Bronchial epithelial cell (primary cell): ENCODE results near the gene KCNAB2. TPM values are rescaled to one million over a fixed set of nuclear protein-coding genes. Genes with fewer than 3 reads are reported as not detected.

Experiments
- DNase-seq: peaks from one replicate; pipeline ENCODE4 v3.0.0-alpha.2; 2010; ENCODE audit warnings: low read depth
- FAIRE-seq: peaks from 2 replicates; lab custom pipeline; 2011; peaks lifted over from hg19 to GRCh38; lab: Jason Lieb, UNC
- H3K27me3 ChIP-seq: 2 replicates; pipeline ENCODE4 v1.5.1; 2011; ENCODE audit warnings: low read length; ENCODE audit not compliant: control insufficient read depth, insufficient read depth
- H3K36me3 ChIP-seq: 2 replicates; pipeline ENCODE4 v1.5.1; 2011; ENCODE audit warnings: low read length; ENCODE audit not compliant: control insufficient read depth, insufficient read depth
- H3K4me3 ChIP-seq: 2 replicates; pipeline ENCODE4 v1.5.1; 2011; ENCODE audit warnings: mild to moderate bottlenecking, low read depth, low read length, control low read depth
- CTCF ChIP-seq: IDR thresholded peaks from 2 replicates; pipeline ENCODE4 v1.5.1; 2011; ENCODE audit warnings: mild to moderate bottlenecking, moderate library complexity, low read length, control low read depth, inconsistent platforms; ENCODE audit not compliant: insufficient read depth, severe bottlenecking
- total RNA-seq: library from RNA; depleted of rRNA; stranded (reverse); fragments of >200 nt; gene quantifications from 2 replicates; pipeline ENCODE4 v1.2.1, GENCODE V29; 2014

Gene KCNAB2
- total RNA-seq, 1 donor from 2014 or later: 1.8 TPM

- TF ChIP-seq CTCF: no peak
- Histone ChIP-seq H3K36me3 (no peaks in the 10 kb centered on the region), H3K4me3 (no peak overlapping the region), H3K27me3 (peaks cover 9% of the 10 kb centered on the region)
- no peak for FAIRE-seq
- no peak for DNase-seq
Measured at GRCh38 chr1:6035719-6036118, 10.0 kb upstream of the KCNAB2 start.

- Histone ChIP-seq H3K36me3 (no peaks in the 10 kb centered on the region), H3K4me3 (no peak overlapping the region), H3K27me3 (peaks cover 9% of the 10 kb centered on the region)
- no peak for TF ChIP-seq CTCF
- DNase-seq: no peak
- FAIRE-seq: no peak
Measured at GRCh38 chr1:6037338-6037762, 8.3 kb upstream of the KCNAB2 start.

- H3K27me3 ChIP-seq: peaks cover 9% of the 10 kb centered on the region
- DNase-seq (no peak), FAIRE-seq (peak; percentile 68)
- no peak for TF ChIP-seq CTCF
- H3K4me3 ChIP-seq: no peak overlapping the region
- no peaks in the 10 kb centered on the region for H3K36me3 ChIP-seq
Measured at GRCh38 chr1:6038603-6039002, 7.1 kb upstream of the KCNAB2 start.

GRCh38 chr1:6039031-6039430, 6.7 kb upstream of the KCNAB2 start:
- no peaks in the 10 kb centered on the region for H3K36me3 ChIP-seq
- no peak for TF ChIP-seq CTCF
- no peak for DNase-seq
- H3K27me3 ChIP-seq: peaks cover 8% of the 10 kb centered on the region
- no peak overlapping the region for H3K4me3 ChIP-seq
- FAIRE-seq: no peak

- FAIRE-seq: no peak
- no peak for DNase-seq
- Histone ChIP-seq H3K27me3 (peaks cover 7% of the 10 kb centered on the region), H3K36me3 (no peaks in the 10 kb centered on the region), H3K4me3 (no peak overlapping the region)
- no peak for TF ChIP-seq CTCF
Measured at GRCh38 chr1:6040444-6040843, 5.2 kb upstream of the KCNAB2 start.

GRCh38 chr1:6040861-6041415, 4.8 kb upstream of the KCNAB2 start:
- FAIRE-seq (no peak), DNase-seq (no peak)
- H3K36me3 ChIP-seq: no peaks in the 10 kb centered on the region
- H3K27me3 ChIP-seq: peaks cover 7% of the 10 kb centered on the region
- no peak overlapping the region for H3K4me3 ChIP-seq
- TF ChIP-seq CTCF: no peak
